H1 (cell line): ENCODE results near the gene CRTC2. TPM values are rescaled to one million over a fixed set of nuclear protein-coding genes. Genes with fewer than 3 reads are reported as not detected.

ENCODE experiments used
- CHD1 ChIP-seq: IDR thresholded peaks from 2 replicates; pipeline ENCODE4 v1.6.1; 2012; ENCODE audit warnings: low read depth, low read length, improper control_type of control experiment
- EGR1 ChIP-seq: IDR thresholded peaks from 2 replicates; pipeline ENCODE4 v1.6.1; 2011; ENCODE audit warnings: low read depth, low read length, borderline replicate concordance
- GABPA ChIP-seq: IDR thresholded peaks from 2 replicates; pipeline ENCODE4 v1.6.1; 2011; ENCODE audit warnings: mild to moderate bottlenecking, low read length, moderate library complexity, borderline replicate concordance; ENCODE audit not compliant: insufficient read depth
- POLR2A ChIP-seq, 2 experiments: IDR thresholded peaks; 1 replicate in 1 of 2; 2 replicates in 1 of 2; pipeline ENCODE4 v1.6.1; 2011; ENCODE audit warnings: low read depth in 2 of 2, low read length in 2 of 2, mild to moderate bottlenecking in 2 of 2; ENCODE audit errors: control extremely low read depth in 1 of 2
- RFX5 ChIP-seq: IDR thresholded peaks from 2 replicates; pipeline ENCODE4 v1.6.1; 2011; ENCODE audit warnings: low read depth, low read length, improper control_type of control experiment, borderline replicate concordance
- SAP30 ChIP-seq: fragments of 300-600 bp; sonication (generic); IDR thresholded peaks from 2 replicates; pipeline ENCODE4 v1.7.1; 2012; ENCODE audit warnings: low read length, moderate library complexity, mild to moderate bottlenecking, inconsistent platforms; ENCODE audit not compliant: insufficient read depth, insufficient replicate concordance
- TAF7 ChIP-seq: optimal IDR thresholded peaks from 2 replicates; pipeline ENCODE3; 2011; ENCODE audit warnings: low read depth, mild to moderate bottlenecking, inconsistent platforms, low read length, moderate library complexity, borderline replicate concordance
- polyA plus RNA-seq, 7 experiments: library from polyadenylated mRNA; depleted of rRNA in 3 of 7; stranded (reverse) in 5 of 7; unstranded in 2 of 7; fragments of >200 nt in 5 of 7; fragments of 200-250 nt in 2 of 7; gene quantifications; 1 replicate in 5 of 7; 2 replicates in 1 of 7; 4 replicates in 1 of 7; pipeline versions ENCODE4 v1.2.1 to v1.2.3, GENCODE V29; 2011 to 2013; ENCODE audit warnings: missing spikeins in 2 of 7, mixed read lengths in 2 of 7
- total RNA-seq: library from RNA; stranded (reverse); fragmentation: NEBNext Ultra II Directional; extraction: Animal tissue kit (Norgen Biotek cat#: 25700); gene quantifications from 2 replicates; pipeline ENCODE4 v1.2.1, GENCODE V29; 2021
- TF ChIP-seq, protein P1 (sequence below): fragments of 300-600 bp; sonication (generic); IDR thresholded peaks from 2 replicates; pipeline ENCODE4 v1.7.1; 2012; ENCODE audit warnings: low read length, moderate library complexity, mild to moderate bottlenecking, inconsistent platforms; ENCODE audit not compliant: insufficient replicate concordance

The CRTC2 gene
- total and polyA plus RNA-seq, 2 of the 8 experiments (the other 6 are each of a cell fraction or from before 2014, with no cell fraction given): 28.6 to 34.3 TPM

DNA sequence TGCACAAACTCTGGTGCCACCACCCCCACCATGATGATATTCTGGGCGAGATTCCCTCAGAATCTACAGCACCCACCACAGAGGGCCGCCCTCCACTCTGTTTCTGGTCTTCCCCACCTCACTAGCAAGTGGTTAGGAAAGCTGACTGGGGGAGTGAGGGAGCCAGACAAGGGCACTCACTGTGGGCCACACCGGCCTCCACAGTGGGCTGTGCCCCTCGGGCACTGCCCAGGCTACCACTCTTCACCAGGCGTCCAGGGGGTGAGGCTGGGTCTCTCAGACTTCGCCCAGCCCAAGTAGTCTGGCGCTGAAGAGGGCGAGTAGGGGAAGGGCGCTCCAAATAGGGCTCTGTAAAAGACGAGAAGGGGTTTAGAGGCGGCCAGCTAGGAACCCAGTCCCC is 24.5 kb downstream of the CRTC2 start (continued):
- TF ChIP-seq SAP30 (no peak), CHD1 (no peak), GABPA (no peak), RFX5 (no peak), TAF7 (no peak), EGR1 (no peak), POLR2A (IDR thresholded peaks at IDR 0.05; ENCODE audit: control extremely low read depth in 1 of 2, low read depth in 2 of 2, low read length in 2 of 2) (no peak)
- TF ChIP-seq, protein P1, sequence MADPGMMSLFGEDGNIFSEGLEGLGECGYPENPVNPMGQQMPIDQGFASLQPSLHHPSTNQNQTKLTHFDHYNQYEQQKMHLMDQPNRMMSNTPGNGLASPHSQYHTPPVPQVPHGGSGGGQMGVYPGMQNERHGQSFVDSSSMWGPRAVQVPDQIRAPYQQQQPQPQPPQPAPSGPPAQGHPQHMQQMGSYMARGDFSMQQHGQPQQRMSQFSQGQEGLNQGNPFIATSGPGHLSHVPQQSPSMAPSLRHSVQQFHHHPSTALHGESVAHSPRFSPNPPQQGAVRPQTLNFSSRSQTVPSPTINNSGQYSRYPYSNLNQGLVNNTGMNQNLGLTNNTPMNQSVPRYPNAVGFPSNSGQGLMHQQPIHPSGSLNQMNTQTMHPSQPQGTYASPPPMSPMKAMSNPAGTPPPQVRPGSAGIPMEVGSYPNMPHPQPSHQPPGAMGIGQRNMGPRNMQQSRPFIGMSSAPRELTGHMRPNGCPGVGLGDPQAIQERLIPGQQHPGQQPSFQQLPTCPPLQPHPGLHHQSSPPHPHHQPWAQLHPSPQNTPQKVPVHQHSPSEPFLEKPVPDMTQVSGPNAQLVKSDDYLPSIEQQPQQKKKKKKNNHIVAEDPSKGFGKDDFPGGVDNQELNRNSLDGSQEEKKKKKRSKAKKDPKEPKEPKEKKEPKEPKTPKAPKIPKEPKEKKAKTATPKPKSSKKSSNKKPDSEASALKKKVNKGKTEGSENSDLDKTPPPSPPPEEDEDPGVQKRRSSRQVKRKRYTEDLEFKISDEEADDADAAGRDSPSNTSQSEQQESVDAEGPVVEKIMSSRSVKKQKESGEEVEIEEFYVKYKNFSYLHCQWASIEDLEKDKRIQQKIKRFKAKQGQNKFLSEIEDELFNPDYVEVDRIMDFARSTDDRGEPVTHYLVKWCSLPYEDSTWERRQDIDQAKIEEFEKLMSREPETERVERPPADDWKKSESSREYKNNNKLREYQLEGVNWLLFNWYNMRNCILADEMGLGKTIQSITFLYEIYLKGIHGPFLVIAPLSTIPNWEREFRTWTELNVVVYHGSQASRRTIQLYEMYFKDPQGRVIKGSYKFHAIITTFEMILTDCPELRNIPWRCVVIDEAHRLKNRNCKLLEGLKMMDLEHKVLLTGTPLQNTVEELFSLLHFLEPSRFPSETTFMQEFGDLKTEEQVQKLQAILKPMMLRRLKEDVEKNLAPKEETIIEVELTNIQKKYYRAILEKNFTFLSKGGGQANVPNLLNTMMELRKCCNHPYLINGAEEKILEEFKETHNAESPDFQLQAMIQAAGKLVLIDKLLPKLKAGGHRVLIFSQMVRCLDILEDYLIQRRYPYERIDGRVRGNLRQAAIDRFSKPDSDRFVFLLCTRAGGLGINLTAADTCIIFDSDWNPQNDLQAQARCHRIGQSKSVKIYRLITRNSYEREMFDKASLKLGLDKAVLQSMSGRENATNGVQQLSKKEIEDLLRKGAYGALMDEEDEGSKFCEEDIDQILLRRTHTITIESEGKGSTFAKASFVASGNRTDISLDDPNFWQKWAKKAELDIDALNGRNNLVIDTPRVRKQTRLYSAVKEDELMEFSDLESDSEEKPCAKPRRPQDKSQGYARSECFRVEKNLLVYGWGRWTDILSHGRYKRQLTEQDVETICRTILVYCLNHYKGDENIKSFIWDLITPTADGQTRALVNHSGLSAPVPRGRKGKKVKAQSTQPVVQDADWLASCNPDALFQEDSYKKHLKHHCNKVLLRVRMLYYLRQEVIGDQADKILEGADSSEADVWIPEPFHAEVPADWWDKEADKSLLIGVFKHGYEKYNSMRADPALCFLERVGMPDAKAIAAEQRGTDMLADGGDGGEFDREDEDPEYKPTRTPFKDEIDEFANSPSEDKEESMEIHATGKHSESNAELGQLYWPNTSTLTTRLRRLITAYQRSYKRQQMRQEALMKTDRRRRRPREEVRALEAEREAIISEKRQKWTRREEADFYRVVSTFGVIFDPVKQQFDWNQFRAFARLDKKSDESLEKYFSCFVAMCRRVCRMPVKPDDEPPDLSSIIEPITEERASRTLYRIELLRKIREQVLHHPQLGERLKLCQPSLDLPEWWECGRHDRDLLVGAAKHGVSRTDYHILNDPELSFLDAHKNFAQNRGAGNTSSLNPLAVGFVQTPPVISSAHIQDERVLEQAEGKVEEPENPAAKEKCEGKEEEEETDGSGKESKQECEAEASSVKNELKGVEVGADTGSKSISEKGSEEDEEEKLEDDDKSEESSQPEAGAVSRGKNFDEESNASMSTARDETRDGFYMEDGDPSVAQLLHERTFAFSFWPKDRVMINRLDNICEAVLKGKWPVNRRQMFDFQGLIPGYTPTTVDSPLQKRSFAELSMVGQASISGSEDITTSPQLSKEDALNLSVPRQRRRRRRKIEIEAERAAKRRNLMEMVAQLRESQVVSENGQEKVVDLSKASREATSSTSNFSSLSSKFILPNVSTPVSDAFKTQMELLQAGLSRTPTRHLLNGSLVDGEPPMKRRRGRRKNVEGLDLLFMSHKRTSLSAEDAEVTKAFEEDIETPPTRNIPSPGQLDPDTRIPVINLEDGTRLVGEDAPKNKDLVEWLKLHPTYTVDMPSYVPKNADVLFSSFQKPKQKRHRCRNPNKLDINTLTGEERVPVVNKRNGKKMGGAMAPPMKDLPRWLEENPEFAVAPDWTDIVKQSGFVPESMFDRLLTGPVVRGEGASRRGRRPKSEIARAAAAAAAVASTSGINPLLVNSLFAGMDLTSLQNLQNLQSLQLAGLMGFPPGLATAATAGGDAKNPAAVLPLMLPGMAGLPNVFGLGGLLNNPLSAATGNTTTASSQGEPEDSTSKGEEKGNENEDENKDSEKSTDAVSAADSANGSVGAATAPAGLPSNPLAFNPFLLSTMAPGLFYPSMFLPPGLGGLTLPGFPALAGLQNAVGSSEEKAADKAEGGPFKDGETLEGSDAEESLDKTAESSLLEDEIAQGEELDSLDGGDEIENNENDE: no peak
- TF ChIP-seq, all 59 proteins: peak for 0
